Sigmoid colon (tissue), 4 donors: Measurements from ENCODE around the gene SLC33A1.

Experiments
- CTCF ChIP-seq, 4 experiments: fragments of 450-650 bp in 3 of 4; fragments of 200-600 bp in 1 of 4; IDR thresholded peaks; one replicate each; pipeline ENCODE4 v1.5.1; 2016 to 2019; ENCODE audit warnings: antibody characterized with exemption in 4 of 4, mild to moderate bottlenecking in 3 of 4, moderate library complexity in 2 of 4
- EP300 ChIP-seq, 4 donors: sonication (generic); formaldehyde crosslinking; IDR thresholded peaks; one replicate each; pipeline ENCODE4 v1.6.1; 2017; ENCODE audit warnings: antibody characterized with exemption in 4 of 4
- POLR2A ChIP-seq, 2 donors: fragments of 450-650 bp; IDR thresholded peaks; one replicate each; pipeline ENCODE4 v1.6.1; 2016; ENCODE audit warnings: antibody characterized with exemption in 2 of 2, mild to moderate bottlenecking in 2 of 2, moderate library complexity in 2 of 2

DNA sequence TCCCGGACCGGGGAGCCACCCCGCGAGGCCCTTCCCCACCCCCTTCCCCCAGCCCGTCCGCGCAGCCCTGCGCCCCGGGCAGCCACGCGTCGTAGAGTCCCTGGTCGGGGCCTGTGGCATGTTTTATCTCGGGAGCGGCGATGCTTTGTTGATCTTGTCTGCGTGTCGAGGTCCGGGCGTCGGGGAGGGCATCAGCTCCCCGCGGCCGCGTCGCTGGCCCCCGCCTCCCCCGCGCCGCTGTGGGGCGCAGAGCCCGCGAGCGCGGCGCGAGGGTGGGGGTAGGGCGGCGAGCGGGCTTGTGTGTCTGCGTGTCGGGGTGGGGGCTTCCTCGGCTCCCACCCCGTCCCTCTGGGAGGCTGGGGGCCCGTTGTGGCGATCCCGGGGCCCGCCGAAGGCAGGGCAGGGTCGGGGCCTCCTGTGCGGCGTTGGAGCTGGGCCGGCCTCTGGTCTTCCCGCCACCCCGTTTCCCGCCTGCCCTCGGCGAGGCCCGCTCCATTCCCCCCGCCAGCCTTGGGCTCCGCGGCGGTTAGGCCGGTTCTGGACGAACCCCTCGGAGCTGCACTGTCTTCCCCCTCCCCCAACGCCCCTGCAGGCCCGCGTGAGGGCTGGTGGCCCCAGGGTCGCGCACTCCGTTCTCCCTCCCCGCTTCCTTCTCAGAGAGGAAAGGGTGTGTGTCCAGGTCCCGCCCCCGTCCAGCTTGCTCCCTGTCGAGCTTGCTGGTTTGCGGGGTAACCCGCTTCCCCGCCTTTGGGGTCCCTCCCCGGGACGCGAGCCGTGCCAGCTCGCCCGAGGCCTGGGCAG lies 16.9 kb upstream of the SLC33A1 start:
- TF ChIP-seq CTCF (IDR thresholded peaks at IDR 0.05) (no peak), EP300 (IDR thresholded peaks at IDR 0.05) (no peak), POLR2A (IDR thresholded peaks at IDR 0.05) (no peak)
